ENCODE measurements around the gene TBCCD1.
"Not testable (repeated sequence)": the region's sequence is repeated elsewhere in the genome, so short reads cannot be mapped to it uniquely, and the experiment has no call there.

TBCCD1 gene

GRCh38 chr3:186516646-186517045, 50.5 kb downstream of the TBCCD1 start:
- no peak for DNase-seq (ENCODE audit: low read depth)

GRCh38 chr3:186515125-186515524, 52.0 kb downstream of the TBCCD1 start:
- no peak for DNase-seq (ENCODE audit: low read depth)

GRCh38 chr3:186514296-186515002, 52.7 kb downstream of the TBCCD1 start:
- no peak for DNase-seq (ENCODE audit: low read depth)

- no peak for DNase-seq (ENCODE audit: low read depth)
These were observed 53.8 kb downstream of the TBCCD1 start for GRCh38 chr3:186513386-186513785.

GRCh38 chr3:186512570-186513302, 54.4 kb downstream of the TBCCD1 start:
- no peak for DNase-seq (ENCODE audit: low read depth)

GRCh38 chr3:186511702-186512101, 55.4 kb downstream of the TBCCD1 start:
- DNase-seq (ENCODE audit: low read depth): no peak

GRCh38 chr3:186511245-186511644, 55.9 kb downstream of the TBCCD1 start:
- DNase-seq (ENCODE audit: low read depth): no peak

- no peak for DNase-seq (ENCODE audit: low read depth)
These were observed 56.6 kb downstream of the TBCCD1 start for GRCh38 chr3:186510374-186511079.

- no peak for DNase-seq (ENCODE audit: low read depth)
These were observed 57.7 kb downstream of the TBCCD1 start for GRCh38 chr3:186509423-186509822.

- no peak for DNase-seq (ENCODE audit: low read depth)
These were observed 60.3 kb downstream of the TBCCD1 start for GRCh38 chr3:186506857-186507256.

- no peak for DNase-seq (ENCODE audit: low read depth)
These were observed 60.9 kb downstream of the TBCCD1 start for GRCh38 chr3:186506191-186506739.

GRCh38 chr3:186502966-186503712, 64.0 kb downstream of the TBCCD1 start:
- no peak for DNase-seq (ENCODE audit: low read depth)

GRCh38 chr3:186502138-186502948, 64.8 kb downstream of the TBCCD1 start:
- no peak for DNase-seq (ENCODE audit: low read depth)

- DNase-seq (ENCODE audit: low read depth): not testable (repeated sequence)
These were observed 67.2 kb downstream of the TBCCD1 start for GRCh38 chr3:186499949-186500348.

- not testable (repeated sequence) for DNase-seq (ENCODE audit: low read depth)
These were observed 69.1 kb downstream of the TBCCD1 start for GRCh38 chr3:186498022-186498421.

- DNase-seq (ENCODE audit: low read depth): no peak
These were observed 69.5 kb downstream of the TBCCD1 start for GRCh38 chr3:186497608-186498007.

GRCh38 chr3:186496635-186497034, 70.5 kb downstream of the TBCCD1 start:
- DNase-seq (ENCODE audit: low read depth): no peak
